ENCODE results near the gene MEIS2. TPM values are rescaled to one million over a fixed set of nuclear protein-coding genes. Genes with fewer than 3 reads are reported as not detected.

The MEIS2 gene
- total RNA-seq, 1 experiment from 2014 or later = 23.1 TPM

DNA sequence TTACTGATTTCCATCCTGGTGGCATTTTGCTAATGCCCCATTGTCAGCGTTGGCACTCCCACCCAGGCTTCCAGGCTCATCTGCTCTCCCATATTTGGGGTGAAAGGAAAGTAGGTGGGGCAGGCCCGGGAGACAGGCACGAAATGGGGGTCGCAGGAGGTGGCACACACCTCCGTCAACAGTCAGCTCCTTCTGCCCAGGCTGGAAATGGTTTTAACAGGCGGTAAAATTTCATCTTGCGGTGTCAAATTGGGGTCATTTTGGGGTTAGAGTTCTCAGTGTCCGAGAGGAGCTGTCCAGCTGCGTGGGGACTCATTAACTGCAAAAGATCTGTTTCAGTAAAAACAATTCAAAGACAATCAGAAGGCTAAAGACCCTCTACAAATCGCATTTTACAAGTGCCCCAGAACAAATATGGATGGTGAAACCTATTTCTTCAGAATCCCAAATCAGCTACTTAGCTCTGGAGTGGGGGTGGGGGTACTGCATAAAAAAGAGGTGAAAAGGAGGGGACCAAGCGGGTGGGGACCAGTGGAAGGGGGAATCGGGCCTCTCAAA, 4.2 kb upstream of the MEIS2 start:
- TF ChIP-seq, protein P1, sequence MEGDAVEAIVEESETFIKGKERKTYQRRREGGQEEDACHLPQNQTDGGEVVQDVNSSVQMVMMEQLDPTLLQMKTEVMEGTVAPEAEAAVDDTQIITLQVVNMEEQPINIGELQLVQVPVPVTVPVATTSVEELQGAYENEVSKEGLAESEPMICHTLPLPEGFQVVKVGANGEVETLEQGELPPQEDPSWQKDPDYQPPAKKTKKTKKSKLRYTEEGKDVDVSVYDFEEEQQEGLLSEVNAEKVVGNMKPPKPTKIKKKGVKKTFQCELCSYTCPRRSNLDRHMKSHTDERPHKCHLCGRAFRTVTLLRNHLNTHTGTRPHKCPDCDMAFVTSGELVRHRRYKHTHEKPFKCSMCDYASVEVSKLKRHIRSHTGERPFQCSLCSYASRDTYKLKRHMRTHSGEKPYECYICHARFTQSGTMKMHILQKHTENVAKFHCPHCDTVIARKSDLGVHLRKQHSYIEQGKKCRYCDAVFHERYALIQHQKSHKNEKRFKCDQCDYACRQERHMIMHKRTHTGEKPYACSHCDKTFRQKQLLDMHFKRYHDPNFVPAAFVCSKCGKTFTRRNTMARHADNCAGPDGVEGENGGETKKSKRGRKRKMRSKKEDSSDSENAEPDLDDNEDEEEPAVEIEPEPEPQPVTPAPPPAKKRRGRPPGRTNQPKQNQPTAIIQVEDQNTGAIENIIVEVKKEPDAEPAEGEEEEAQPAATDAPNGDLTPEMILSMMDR (IDR thresholded peaks at IDR 0.05; ENCODE audit: unreplicated experiment) = no peak
- Mint-ChIP-seq H3K27ac (ENCODE audit: unreplicated experiment) (no peak overlapping the region), H3K27me3 (ENCODE audit: unreplicated experiment) (no peaks in the 10 kb centered on the region), H3K9me3 (ENCODE audit: low read depth, unreplicated experiment) (no peaks in the 10 kb centered on the region), H3K36me3 (ENCODE audit: insufficient read depth, unreplicated experiment) (peaks cover 37% of the 10 kb centered on the region), H3K4me1 (ENCODE audit: low read depth, unreplicated experiment) (peaks cover 4% of the 10 kb centered on the region), H3K4me3 (ENCODE audit: low read depth, unreplicated experiment) (no peak overlapping the region)
- intact Hi-C loops (cut with micrococcal nuclease; ENCODE audit: unreplicated experiment) = loop anchor here (5.0 to 10.0 kb wide), 2 partner anchors 47 to 200 kb away; no protein-coding TSS in a partner anchor
- BruUV-seq (replicated peaks) = no TSS peak
- CTCF ChIA-PET = interaction anchor here (0.7 kb wide), 1 partner anchor 968 kb away, joined by 4 read pairs; no protein-coding TSS in a partner anchor
- DNase-seq = no peak

DNA sequence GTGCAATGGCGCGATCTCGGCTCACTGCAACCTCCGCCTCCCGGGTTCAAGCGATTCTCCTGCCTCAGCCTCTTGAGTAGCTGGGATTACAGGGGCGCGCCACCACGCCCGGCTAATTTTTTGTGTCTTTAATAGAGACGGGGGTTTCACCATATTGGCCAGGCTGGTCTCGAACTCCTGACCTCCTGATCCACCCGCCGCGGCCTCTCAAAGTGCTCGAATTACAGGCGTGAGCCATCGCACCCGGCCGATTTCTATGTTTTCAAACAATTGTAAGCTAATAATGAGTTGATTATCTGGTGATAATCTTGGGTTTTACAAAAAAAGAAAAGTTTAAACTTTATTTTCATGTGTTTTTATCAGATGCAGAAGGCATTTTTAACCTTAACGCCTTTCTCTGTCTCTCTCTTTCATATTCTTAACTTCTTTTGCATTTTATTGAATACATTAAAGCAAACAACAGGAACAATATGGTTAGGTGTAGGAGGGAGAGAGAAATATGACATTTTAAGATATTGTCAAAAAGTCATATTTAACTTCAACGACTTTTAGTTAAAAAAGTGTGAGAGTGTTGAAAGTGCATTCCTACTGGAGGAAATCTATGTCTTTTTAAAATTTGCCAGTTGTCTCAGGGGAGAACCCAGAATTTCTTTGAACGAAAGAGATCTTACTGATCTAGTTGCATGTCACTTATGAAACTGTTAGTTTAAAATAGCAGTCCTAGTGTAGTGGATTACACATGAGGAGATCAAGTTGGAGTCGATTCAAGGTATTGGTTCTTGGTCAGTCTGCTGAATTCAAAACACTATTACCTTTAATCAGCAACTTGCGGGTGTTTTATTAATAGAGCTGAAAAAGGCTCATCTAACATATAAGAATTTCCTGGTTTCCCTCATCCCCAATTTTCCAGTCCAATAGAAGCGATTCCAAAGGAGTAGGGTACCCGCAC, 3.4 kb upstream of the MEIS2 start:
- H3K27ac Mint-ChIP-seq (ENCODE audit: unreplicated experiment) = no peak overlapping the region
- no TSS peak for BruUV-seq (replicated peaks)
- H3K4me3 Mint-ChIP-seq (ENCODE audit: low read depth, unreplicated experiment) = peak overlapping the region; percentile 82
- CTCF ChIA-PET = interaction anchor here (0.7 kb wide), 1 partner anchor 967 kb away, joined by 4 read pairs; no protein-coding TSS in a partner anchor
- H3K36me3 Mint-ChIP-seq (ENCODE audit: insufficient read depth, unreplicated experiment) = peaks cover 41% of the 10 kb centered on the region
- intact Hi-C loops (cut with micrococcal nuclease; ENCODE audit: unreplicated experiment) = loop anchor here (5.0 to 10.0 kb wide), 2 partner anchors 46 to 199 kb away; no protein-coding TSS in a partner anchor
- no peaks in the 10 kb centered on the region for H3K27me3 Mint-ChIP-seq (ENCODE audit: unreplicated experiment)
- TF ChIP-seq, protein P1 (IDR thresholded peaks at IDR 0.05; ENCODE audit: unreplicated experiment) = no peak
- DNase-seq = no peak
- no peaks in the 10 kb centered on the region for H3K9me3 Mint-ChIP-seq (ENCODE audit: low read depth, unreplicated experiment)
- no peaks in the 10 kb centered on the region for H3K4me1 Mint-ChIP-seq (ENCODE audit: low read depth, unreplicated experiment)

DNA sequence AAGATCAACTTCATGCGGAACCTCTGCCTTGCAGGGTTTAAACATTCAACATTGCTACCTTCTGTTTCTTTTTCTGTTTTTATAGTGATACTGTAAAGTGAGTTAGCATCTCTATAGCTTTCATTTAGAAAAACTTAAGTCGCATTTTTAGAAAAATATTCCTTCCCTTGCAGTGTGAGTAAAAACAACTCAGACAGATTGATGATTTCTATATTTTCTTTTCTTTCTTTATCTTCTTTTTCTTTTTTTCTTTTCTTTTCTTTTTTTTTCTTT, 2.8 kb upstream of the MEIS2 start:
- intact Hi-C loops (cut with micrococcal nuclease; ENCODE audit: unreplicated experiment) = loop anchor here (5.0 to 10.0 kb wide), 2 partner anchors 46 to 198 kb away; no protein-coding TSS in a partner anchor
- no peak overlapping the region for H3K27ac Mint-ChIP-seq (ENCODE audit: unreplicated experiment)
- BruUV-seq (replicated peaks) = no TSS peak
- H3K27me3 Mint-ChIP-seq (ENCODE audit: unreplicated experiment) = no peaks in the 10 kb centered on the region
- no peaks in the 10 kb centered on the region for H3K4me1 Mint-ChIP-seq (ENCODE audit: low read depth, unreplicated experiment)
- peak overlapping the region; percentile 82 for H3K4me3 Mint-ChIP-seq (ENCODE audit: low read depth, unreplicated experiment)
- peaks cover 48% of the 10 kb centered on the region for H3K36me3 Mint-ChIP-seq (ENCODE audit: insufficient read depth, unreplicated experiment)
- DNase-seq = no peak
- CTCF ChIA-PET = no interaction called here
- TF ChIP-seq, protein P1 (IDR thresholded peaks at IDR 0.05; ENCODE audit: unreplicated experiment) = no peak
- no peaks in the 10 kb centered on the region for H3K9me3 Mint-ChIP-seq (ENCODE audit: low read depth, unreplicated experiment)

- TSS peak; percentile 11 for BruUV-seq (replicated peaks)
- H3K27me3 Mint-ChIP-seq (ENCODE audit: unreplicated experiment) = no peaks in the 10 kb centered on the region
- CTCF ChIA-PET = no interaction called here
These were observed 2.2 kb upstream of the MEIS2 start for GRCh38 chr15:37102305-37103162.

More at GRCh38 chr15:37102305-37103162, 2.2 kb upstream of the MEIS2 start:
- Mint-ChIP-seq H3K27ac (ENCODE audit: unreplicated experiment) (peak overlapping the region; percentile 86), H3K4me1 (ENCODE audit: low read depth, unreplicated experiment) (no peaks in the 10 kb centered on the region), H3K4me3 (ENCODE audit: low read depth, unreplicated experiment) (peak overlapping the region; percentile 82), H3K36me3 (ENCODE audit: insufficient read depth, unreplicated experiment) (peaks cover 53% of the 10 kb centered on the region), H3K9me3 (ENCODE audit: low read depth, unreplicated experiment) (no peaks in the 10 kb centered on the region)
- intact Hi-C loops (cut with micrococcal nuclease; ENCODE audit: unreplicated experiment) = loop anchor here (5.0 to 10.0 kb wide), 2 partner anchors 45 to 198 kb away; no protein-coding TSS in a partner anchor
- TF ChIP-seq, protein P1 (IDR thresholded peaks at IDR 0.05; ENCODE audit: unreplicated experiment) = no peak
- DNase-seq = peak; percentile 9

Measured in Calu3 (cell line).